OCI-LY1 (cell line): ENCODE measurements around the gene SCLT1.

ENCODE experiments used
- EZH2 ChIP-seq: fragments of 200-600 bp; sonication (generic), shearing (Covaris generic); IDR thresholded peaks from 2 replicates; pipeline ENCODE4 v1.8.0; 2017; ENCODE audit warnings: borderline replicate concordance, mixed run types, mild to moderate bottlenecking, antibody characterized with exemption, low read length, moderate library complexity, mixed read lengths
- TF ChIP-seq, protein P1 (sequence below): fragments of 200-600 bp; sonication (generic), shearing (Covaris generic); IDR thresholded peaks from 2 replicates; pipeline ENCODE4 v1.5.1; 2017; ENCODE audit warnings: mild to moderate bottlenecking, antibody characterized with exemption, low read length, moderate library complexity, mixed read lengths

DNA sequence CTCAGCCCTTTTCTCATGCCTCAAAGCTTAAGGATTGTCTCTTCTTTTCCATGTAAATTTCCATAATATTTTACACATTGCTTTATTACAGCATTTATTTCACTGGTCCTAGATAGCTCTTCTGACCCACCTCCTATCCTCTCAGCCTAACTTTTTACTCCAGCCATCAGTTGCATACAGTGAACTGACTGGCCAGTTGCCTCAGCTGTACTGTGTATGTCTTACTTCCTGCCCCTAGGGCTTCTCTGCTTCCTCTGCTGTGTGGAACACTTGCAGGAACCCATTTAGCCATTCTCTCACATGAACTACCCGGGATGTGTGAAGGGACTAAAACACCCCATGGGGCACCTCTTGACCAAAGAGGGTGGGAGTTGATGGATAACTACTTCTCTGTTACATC lies 20.6 kb upstream of the SCLT1 start:
- TF ChIP-seq, protein P1, sequence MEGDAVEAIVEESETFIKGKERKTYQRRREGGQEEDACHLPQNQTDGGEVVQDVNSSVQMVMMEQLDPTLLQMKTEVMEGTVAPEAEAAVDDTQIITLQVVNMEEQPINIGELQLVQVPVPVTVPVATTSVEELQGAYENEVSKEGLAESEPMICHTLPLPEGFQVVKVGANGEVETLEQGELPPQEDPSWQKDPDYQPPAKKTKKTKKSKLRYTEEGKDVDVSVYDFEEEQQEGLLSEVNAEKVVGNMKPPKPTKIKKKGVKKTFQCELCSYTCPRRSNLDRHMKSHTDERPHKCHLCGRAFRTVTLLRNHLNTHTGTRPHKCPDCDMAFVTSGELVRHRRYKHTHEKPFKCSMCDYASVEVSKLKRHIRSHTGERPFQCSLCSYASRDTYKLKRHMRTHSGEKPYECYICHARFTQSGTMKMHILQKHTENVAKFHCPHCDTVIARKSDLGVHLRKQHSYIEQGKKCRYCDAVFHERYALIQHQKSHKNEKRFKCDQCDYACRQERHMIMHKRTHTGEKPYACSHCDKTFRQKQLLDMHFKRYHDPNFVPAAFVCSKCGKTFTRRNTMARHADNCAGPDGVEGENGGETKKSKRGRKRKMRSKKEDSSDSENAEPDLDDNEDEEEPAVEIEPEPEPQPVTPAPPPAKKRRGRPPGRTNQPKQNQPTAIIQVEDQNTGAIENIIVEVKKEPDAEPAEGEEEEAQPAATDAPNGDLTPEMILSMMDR: no peak
- no peak for TF ChIP-seq EZH2
